ENCODE data around the gene RILPL2. TPM values are rescaled to one million over a fixed set of nuclear protein-coding genes. Genes with fewer than 3 reads are reported as not detected.
"Not testable (repeated sequence)": the region's sequence is repeated elsewhere in the genome, so short reads cannot be mapped to it uniquely, and the experiment has no call there.

The RILPL2 gene
- total RNA-seq, 1 experiment from 2014 or later = 5.0 TPM

DNA sequence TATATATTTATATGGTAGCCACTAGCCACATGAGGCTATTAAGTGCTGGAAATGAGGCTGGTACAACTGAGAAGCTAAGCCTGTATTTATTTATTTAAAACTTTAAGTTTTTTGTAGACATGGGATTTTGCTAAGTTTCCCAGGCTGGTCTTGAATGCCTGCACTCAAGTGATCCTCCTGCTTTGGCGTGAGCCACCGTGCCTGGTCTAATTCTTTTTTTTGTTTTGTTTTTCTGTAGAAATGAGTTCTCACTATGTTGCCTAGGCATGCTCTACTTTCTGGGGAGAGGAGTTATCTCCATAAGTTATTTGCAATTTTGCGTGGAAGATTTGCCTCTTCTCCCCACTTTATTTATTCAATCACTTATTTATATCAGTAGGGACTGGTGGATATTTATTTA is 16.7 kb upstream of the RILPL2 start:
- in situ Hi-C loops (cut with HindIII; ENCODE audit: low sequenced_read_pairs) = no loop called here
- no peak for DNase-seq (ENCODE audit: low spot score)

DNA sequence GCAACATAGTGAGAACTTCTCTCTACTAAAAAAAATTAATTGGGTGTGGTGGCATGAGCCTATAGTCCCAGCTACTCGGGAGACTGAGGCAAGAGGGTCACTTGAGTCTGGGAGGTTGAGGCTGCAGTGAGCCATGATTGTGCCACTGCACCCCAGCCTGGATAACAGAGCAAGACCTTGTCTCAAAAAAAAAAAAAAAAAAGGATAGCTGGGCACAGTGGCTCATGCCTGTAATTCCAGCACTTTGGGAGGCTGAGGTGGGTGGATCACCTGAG is 15.7 kb upstream of the RILPL2 start:
- in situ Hi-C loops (cut with HindIII; ENCODE audit: low sequenced_read_pairs); DNase-seq (ENCODE audit: low spot score): not testable (repeated sequence)

DNA sequence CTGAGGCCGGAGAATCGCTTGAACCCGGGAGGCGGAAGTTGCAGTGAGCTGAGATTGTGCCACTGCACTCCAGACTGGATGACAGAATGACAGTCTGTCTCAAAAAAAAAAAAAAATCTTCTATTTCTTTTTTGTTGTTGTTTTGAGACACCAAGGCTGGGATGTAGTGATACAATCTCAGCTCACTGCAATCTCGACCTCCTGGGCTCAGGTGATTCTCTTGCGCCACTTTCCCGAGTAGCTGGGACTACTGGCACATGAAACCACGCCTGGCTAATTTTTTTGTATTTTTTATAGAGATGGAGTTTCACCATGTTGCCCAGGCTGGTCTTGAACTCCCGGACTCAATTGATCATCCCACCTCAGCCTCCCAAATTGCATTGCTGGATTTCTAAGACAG is 14.2 kb upstream of the RILPL2 start:
- in situ Hi-C loops (cut with HindIII; ENCODE audit: low sequenced_read_pairs) = no loop called here
- DNase-seq (ENCODE audit: low spot score) = no peak

DNA sequence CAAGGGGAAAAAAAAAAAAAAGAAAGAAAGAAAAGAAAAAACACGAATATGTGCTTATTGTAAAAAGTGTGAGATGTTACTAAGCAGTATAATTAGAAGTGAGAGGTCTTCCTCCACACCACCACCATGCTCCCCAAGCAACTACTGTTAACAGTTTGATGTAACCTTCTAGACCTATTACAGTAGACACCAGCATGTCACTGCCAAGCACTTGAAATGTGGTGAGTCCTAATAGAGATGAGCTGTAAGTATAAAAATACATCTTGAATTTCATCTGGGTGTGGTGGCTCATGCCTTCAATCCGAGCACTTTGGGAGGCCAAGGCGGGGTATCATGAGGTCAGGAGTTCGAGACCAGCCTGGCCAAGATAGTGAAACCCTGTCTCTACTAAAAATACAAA is 13.4 kb upstream of the RILPL2 start:
- no peak for DNase-seq (ENCODE audit: low spot score)
- in situ Hi-C loops (cut with HindIII; ENCODE audit: low sequenced_read_pairs) = no loop called here

DNA sequence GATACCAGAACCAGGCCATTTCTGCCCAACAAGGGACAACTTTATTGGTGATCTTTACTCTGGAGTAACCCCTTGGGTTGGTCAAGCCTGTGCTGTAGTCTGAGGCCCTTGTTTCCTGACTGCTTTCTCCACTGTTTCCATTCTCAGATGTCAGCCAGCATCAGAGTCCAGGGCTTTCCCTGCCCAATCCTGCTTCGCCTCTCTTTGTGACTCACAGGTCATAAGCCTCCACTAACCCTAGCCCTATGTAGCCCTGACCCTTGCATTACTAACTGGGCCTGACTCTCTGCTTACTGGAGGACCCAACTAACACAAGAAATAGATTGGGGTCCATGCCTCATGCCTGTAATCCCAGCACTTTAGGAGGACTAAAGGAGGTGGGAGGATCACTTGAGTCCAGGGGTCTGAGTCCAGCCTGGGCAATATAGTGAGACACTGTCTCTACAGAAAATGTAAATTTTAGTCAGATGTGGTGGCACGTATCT is 12.8 kb upstream of the RILPL2 start:
- in situ Hi-C loops (cut with HindIII; ENCODE audit: low sequenced_read_pairs) = no loop called here
- DNase-seq (ENCODE audit: low spot score) = no peak

DNA sequence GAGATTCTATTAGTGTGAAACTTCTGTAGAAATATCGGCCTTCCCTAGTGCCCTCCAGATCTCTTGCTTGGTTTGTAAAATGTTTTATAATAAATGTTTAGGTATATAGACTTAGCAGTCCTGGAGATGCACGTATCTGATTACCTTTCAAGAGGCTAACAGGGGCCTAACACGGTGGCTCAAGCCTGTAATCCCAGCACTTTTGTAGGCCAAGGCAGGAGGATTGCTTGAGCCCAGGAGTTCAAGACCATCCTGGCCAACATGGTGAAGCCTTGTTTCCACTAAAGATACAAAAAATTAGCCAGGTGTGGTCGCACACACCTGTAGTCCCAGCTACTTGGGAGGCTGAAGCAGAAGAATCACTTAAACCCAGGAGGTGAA is 9.8 kb upstream of the RILPL2 start:
- in situ Hi-C loops (cut with HindIII; ENCODE audit: low sequenced_read_pairs) = no loop called here
- no peak for DNase-seq (ENCODE audit: low spot score)

DNA sequence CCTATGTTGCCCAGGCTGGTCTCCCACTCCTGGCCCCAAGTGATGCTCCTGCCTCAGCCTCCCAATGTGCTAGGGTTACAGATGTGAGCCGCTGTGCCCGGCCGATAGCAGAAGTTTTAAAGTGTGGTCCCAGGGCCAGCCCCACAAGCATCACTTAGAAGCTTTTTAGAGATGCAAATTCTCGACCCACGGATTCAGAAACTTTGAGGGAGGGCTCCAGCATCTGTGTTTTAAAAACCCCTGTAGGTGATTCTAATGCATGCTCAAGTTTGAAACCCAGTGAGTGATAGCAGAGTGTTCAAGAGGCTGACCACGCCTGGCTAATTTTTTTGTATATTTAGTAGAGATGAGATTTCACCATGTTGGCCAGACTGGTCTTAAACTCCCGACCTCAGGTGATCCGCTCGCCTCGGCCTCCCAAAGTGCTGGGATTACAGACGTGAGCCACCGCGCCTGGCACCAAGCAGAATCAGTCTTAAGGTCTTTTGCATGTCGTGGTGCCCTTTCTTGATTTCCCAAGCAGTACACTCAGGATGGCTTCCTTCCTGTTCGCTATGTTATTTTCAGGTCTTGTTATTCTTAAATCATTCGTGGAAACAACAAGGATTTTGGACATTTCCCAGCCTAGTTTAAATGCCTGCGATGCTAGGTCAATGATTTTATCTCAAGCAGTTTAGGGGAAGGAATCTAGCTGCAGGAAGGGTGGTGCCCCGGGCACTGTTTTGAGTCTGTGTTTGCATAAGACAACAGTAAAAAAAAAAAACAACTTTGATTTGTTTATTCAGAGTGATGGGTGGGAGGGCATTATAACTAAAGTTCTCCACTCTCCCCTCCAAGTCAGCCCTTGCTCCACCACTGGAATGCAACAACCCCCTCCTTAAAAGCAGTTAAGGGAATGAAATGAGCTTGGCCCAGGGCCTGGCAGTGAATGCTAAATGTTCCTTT is 9.2 kb upstream of the RILPL2 start:
- in situ Hi-C loops (cut with HindIII; ENCODE audit: low sequenced_read_pairs) = no loop called here
- no peak for DNase-seq (ENCODE audit: low spot score)

DNA sequence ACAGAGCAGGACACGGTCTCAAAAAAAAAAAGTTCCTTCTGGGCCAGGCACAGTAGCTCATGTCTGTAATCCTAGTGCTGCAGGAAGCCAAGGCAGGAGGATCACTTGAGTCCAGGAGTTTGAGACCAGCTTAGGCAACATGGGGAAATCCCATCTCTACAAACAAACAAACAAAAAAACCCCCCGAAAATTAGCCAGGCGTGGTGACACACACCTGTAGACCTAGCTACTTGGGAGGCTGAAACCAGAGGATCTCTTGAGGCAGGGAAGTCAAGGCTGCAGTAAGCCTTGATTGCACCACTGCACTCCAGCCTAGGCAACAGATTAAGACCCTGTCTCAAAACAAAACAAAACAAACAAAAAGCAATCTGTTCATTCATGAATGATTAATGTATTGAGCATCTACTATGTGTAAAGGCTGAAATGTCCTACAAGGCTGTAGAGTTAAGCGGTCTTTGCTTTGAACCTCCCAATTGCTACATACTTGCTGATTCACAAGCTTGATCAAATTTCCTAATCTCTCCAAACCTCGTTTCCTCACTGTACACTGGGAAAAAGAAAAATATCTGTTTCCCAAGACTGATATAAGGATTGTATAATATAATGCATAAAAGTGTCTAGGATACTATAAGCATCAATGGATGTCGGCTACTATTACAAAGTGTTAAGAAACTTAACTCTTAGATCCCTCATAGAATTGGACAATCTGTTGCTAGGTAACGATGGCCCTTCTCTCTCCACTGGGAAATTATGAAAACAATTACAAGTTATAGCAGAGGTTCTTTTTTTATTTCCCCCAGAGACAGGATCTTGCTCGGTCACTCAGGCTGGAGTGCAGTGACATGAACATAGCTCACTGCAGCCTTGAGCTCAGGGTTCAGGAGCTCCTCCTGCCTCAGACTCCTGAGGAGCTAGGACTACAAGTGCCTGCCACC is 7.9 kb upstream of the RILPL2 start:
- no peak for DNase-seq (ENCODE audit: low spot score)
- in situ Hi-C loops (cut with HindIII; ENCODE audit: low sequenced_read_pairs) = no loop called here

DNA sequence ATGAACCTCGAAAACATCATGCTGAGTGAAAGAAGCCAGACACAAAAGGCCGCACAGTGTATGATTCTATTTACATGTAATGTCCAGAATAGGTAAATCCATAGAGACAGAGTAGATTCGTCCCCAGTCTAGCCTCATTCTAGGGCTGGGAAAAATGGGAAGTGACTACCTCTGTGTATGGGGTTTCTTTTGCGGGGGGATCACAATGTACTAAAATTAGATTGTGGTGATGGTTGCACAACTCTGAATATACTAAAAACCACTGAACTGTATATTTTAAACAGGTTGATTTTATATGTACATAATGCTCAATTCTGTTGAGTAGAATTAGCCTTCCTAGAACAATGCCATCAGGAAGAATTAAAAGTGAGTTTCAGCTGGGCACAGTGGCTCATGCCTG is 6.3 kb upstream of the RILPL2 start:
- no peak for DNase-seq (ENCODE audit: low spot score)
- in situ Hi-C loops (cut with HindIII; ENCODE audit: low sequenced_read_pairs) = no loop called here

DNA sequence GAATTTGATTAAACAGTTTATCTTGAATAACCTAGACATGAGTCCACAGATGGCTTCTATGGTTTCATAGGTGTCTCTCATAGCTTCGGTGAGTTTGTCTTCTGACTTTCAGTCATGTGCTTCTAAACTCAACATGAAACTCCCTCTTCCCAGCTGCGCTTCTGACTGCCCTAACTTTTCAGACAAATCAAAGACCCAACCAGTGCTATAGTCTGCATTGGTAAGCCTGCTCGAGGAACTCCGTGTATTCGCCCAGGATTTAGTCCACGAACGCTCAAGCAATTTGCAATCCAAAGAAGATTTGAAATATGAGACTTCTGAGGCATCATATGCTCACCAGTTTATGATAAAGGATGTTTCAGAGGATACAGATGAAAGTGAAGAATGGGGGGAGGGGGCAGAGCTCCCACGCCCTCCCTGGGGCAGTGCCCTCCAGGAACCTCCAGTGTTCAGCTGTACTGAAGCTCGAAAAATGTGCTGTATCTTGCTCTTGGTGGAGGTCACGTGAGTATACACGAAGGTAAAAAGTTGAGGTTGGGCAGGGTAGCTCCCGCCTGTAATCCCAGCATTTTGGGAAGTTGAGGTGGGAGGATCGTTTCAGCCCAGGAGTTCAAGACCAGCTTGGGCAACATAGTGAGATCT is 5.2 kb upstream of the RILPL2 start:
- in situ Hi-C loops (cut with HindIII; ENCODE audit: low sequenced_read_pairs) = no loop called here
- DNase-seq (ENCODE audit: low spot score) = no peak

DNA sequence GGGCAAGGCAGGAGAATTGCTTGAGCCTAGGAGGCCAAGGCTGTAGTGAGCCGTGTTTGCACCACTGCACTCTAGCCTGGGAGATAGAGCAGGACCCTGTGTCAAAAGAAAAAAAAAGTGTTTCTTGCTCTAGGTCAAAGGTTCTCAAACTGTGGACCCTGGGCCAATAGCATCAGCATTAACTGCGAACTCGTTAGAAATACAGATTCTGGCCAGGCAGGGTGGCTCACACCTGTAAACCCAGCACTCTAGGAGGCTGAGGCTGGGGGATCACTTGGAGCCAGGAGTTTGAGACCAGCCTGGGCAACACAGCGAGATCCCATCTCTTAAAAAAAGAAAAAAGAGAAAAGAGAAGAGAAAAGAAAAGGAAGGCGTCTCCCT is 858 bp downstream of the RILPL2 start:
- in situ Hi-C loops (cut with HindIII; ENCODE audit: low sequenced_read_pairs) = no loop called here
- no peak for DNase-seq (ENCODE audit: low spot score)

DNA sequence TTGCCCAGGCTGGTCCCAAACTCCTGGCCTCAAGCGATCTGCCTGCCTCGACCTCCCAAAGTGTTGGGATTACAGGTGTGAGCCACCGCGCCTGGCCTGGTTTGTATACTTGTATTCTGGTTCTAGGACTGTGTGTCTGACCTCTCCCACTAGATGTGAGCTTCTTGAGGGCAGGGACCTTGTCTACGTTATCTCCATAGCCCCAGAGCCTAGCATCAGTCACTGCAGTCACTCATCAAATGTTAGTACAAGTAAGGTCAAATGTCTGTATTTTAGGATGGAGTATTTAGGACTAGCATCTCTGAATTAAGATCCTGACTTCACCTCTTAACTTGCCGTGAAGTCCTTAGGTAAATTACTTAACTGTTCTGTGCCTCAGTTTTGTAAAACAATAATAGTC is 2.9 kb downstream of the RILPL2 start:
- no peak for DNase-seq (ENCODE audit: low spot score)
- in situ Hi-C loops (cut with HindIII; ENCODE audit: low sequenced_read_pairs) = no loop called here

DNA sequence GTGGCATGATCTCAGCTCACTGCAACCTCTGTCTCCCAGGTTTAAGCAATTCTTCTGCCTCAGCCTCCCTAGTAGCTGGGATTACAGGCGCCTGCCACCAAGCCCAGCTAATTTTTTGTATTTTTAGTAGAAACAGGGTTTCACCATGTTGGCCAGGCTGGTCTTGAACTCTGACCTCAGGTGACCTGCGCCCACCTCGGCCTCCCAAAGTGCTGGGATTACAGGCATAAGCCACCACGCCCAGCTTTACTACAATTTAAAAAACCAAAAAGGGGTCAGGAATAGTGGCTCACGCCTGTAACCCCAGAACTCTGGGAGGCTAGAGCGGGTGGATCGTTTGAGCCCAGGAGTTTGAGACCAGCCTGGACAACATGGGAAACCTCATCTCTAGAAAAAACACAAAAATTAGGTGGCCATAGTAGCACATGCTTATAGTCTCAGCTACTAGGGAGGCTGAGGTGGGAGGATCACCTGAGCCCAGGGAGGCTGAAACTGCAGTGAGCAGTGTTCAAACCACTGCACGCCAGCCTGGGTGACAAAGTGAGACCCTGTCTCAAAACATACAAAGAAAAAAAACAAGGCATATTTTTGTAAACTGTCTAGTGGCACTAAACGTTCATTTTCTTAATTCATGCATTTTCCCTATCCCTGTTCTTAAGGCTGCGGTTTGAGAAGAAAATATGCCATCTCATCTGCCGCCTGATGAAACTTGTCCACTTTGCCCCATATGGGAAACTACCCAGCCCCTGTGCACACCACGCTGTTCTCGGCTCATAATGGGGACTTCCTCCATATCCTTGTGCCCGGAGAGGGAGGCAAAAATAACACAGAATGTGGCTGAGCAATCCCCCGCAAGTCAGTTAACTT is 4.3 kb downstream of the RILPL2 start:
- in situ Hi-C loops (cut with HindIII; ENCODE audit: low sequenced_read_pairs); DNase-seq (ENCODE audit: low spot score): not testable (repeated sequence)

DNA sequence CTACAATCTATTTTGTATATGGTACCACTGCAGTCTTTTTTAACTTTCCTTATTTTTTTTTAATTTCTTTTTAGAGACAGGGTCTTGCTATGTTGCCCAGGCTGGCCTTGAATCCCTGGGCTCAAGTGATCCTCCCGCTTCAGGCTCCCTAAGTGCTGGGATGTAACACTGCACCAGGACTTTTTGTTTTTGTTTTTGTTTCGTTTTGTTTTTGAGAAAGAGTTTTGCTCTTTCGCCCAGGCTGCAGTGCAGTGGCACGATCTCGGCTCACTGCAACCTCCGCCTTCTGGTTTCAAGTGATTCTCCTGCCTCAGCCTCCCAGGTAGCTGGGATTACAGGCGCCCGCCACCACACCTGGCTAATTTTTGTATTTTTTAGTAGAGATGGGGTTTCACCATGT is 7.4 kb downstream of the RILPL2 start:
- in situ Hi-C loops (cut with HindIII; ENCODE audit: low sequenced_read_pairs) = not testable (repeated sequence)

DNA sequence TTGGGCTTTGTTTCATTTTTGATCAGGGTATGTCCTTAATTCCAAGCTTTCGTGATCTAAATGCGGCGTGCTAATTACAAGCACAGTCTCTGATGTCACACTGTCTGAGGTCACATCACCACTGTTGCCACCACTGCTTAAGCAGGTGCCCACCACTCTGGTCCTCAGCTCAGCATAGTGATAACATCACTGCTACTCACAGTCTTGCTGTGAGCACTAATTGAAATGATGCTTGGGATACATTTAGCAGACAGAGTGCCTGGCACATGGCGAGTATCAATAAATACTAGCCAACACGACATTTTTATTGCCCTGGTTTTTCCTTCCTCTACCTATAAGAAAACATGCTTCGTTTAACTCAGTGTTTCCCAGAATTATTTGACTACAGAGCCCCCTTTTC is 7.9 kb downstream of the RILPL2 start:
- in situ Hi-C loops (cut with HindIII; ENCODE audit: low sequenced_read_pairs) = no loop called here
- no peak for DNase-seq (ENCODE audit: low spot score)

More for the DNA sequence above, 7.4 kb downstream of the RILPL2 start:
- DNase-seq (ENCODE audit: low spot score) = not testable (repeated sequence)

DNA sequence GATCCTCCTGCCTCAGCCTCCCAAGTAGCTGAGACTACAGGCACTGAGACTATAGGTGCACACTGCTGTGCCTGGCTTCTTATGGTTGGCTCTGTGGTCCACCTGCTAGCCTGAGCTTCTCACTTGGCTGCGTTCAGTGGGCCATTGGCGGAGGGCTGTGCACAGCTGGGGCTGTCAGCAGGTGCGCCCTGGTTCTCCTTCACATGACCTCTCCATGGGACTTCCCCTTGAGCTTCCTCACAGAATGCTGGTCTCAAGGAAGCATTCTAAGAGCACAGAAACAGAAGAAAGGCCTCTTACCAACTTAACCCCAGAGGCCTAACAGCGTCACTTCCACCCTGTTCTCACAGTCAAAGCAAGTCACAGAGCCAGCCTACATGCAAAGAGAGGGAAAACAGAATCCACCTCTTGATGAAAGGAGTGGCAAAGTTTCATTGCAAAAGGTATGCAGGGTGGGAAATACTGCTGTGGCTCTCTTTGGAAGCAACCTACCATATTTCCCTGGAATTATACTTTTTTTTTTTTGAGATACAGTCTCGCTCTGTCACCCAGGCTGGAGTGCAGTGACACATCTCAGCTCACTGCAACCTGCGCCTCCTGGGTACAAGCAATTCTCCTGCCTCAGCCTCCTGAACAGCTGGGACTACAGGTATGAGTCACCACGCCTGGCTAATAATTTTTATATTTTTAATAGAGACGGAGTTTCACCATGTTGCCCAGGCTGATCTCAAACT is 9.3 kb downstream of the RILPL2 start:
- DNase-seq (ENCODE audit: low spot score) = no peak
- in situ Hi-C loops (cut with HindIII; ENCODE audit: low sequenced_read_pairs) = no loop called here

DNA sequence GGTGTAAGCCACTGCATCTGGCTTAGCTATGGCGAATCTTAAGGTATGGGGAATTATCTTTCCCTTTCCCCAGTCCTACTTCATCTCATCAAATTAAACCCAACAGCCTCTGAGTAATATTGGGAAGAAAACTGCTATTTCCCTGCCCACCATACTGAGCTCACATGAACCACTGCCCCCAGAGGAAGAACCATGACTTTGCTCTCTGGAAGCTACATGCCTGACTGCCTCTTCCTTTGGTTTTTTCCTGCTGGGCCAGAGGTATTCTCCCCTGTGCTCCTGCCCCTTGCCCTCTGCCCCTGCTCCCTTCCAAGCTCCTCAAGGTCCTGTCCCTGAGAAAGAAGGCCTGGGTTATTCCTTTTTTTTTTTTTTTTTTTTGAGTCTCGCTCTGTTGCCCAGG is 15.2 kb downstream of the RILPL2 start:
- no peak for DNase-seq (ENCODE audit: low spot score)
- in situ Hi-C loops (cut with HindIII; ENCODE audit: low sequenced_read_pairs) = no loop called here

DNA sequence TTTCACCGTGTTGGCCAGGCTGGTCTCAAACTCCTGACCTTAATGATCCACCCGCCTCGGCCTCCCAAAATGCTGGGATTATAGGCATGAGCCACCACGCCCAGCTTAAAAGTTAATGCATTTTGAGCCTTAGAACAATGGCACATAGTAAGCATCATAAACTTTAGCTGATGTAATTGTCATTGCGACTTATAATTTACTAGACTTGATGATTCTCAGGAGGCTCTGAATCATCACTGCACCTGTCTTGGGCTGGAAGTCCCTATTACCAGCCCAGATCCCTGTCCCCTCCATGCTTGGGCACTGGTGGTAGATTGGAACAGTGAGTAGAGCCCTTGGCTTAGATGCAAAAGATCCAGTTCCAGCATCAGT is 26.5 kb downstream of the RILPL2 start:
- DNase-seq (ENCODE audit: low spot score) = no peak
- in situ Hi-C loops (cut with HindIII; ENCODE audit: low sequenced_read_pairs) = no loop called here

Measured in G401 (cell line).